ENCODE results near the gene ETFA.

DNA sequence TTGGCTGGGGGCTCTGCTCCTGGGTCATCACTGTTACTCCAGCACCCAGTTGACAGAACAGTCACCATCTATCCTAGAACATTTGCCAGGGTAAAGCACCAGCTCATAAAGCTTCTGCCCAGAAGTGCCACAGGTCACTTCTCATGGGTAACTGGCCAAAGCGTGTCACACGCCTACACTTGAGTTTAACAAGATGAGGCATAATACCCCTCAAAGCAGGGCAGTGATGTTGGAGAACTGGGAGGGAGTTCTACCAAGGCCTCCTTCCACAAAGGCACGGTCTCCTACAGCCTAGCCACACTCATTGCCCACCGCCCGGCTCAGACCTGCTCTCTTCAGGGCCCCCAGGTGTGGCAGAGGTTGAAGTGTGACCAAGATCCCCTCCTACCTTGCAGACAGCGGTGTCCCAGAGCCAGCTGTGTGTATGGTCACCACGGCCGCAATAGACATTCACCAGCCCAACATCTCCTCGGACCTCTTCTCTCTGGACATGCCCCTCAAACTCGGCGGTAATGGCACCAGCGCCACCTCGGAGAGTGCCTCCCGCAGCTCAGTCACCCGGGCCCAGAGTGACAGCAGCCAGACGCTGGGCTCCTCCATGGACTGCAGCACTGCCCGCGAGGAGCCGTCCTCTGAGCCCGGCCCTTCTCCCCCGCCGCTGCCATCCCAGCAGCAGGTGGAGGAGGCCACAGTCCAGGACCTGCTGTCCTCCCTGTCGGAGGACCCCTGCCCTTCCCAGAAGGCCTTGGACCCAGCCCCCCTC lies 107.7 kb downstream of the ETFA start:
- TF ChIP-seq CEBPB (IDR thresholded peaks at IDR 0.05) (no peak), EP300 (IDR thresholded peaks at IDR 0.05; ENCODE audit: borderline replicate concordance) (no peak), FOXM1 (IDR thresholded peaks at IDR 0.05; ENCODE audit: borderline replicate concordance, low read depth) (no peak), RAD21 (IDR thresholded peaks at IDR 0.05; ENCODE audit: low read depth) (no peak), EGR1 (IDR thresholded peaks at IDR 0.05) (no peak)
- TF ChIP-seq, protein P1, sequence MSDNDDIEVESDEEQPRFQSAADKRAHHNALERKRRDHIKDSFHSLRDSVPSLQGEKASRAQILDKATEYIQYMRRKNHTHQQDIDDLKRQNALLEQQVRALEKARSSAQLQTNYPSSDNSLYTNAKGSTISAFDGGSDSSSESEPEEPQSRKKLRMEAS (IDR thresholded peaks at IDR 0.05) = no peak
- TF ChIP-seq, protein P2, sequence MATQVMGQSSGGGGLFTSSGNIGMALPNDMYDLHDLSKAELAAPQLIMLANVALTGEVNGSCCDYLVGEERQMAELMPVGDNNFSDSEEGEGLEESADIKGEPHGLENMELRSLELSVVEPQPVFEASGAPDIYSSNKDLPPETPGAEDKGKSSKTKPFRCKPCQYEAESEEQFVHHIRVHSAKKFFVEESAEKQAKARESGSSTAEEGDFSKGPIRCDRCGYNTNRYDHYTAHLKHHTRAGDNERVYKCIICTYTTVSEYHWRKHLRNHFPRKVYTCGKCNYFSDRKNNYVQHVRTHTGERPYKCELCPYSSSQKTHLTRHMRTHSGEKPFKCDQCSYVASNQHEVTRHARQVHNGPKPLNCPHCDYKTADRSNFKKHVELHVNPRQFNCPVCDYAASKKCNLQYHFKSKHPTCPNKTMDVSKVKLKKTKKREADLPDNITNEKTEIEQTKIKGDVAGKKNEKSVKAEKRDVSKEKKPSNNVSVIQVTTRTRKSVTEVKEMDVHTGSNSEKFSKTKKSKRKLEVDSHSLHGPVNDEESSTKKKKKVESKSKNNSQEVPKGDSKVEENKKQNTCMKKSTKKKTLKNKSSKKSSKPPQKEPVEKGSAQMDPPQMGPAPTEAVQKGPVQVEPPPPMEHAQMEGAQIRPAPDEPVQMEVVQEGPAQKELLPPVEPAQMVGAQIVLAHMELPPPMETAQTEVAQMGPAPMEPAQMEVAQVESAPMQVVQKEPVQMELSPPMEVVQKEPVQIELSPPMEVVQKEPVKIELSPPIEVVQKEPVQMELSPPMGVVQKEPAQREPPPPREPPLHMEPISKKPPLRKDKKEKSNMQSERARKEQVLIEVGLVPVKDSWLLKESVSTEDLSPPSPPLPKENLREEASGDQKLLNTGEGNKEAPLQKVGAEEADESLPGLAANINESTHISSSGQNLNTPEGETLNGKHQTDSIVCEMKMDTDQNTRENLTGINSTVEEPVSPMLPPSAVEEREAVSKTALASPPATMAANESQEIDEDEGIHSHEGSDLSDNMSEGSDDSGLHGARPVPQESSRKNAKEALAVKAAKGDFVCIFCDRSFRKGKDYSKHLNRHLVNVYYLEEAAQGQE (IDR thresholded peaks at IDR 0.05; ENCODE audit: low read depth) = no peak
